ENCODE data around the gene CALU. TPM values are rescaled to one million over a fixed set of nuclear protein-coding genes. Genes with fewer than 3 reads are reported as not detected.

Gene CALU
- polyA plus RNA-seq, 3 donors: 13.8 to 44.0 (median 33.2) TPM

DNA sequence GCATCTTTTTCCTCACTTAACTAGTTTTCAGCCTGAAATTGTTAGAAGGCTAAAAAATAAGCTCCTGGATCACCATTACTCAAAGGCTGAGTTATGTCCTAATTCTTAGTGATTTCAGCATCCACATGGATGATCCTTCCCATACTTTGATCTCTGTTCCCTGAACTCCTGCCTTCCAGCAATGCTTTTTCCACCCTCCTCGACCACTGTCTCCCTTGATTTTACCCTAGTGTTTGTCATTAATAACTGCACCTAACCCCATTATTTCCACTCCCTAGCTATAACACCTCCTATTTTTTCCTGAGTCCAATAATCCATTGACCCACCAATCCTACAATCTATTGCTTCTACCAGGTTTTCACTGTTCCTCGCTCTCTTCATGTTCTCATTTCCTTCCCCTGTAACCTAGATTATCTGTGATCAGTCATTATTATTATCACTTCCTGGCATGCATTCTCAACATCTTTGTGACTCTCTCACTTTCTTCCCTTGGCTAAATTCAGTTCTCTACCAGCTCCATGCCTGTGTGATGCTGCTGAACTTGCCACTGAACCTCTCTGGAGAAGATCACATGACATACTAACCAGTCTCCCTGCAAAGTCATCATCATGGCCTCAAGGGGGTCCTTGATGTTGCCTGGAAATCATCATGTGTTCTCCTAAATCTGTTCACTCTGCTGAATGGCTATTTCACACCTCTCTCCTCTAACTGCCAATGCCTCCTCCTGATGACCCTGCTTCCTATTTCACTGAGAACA, 6.5 kb upstream of the CALU start:
- no peaks in the 10 kb centered on the region for H3K27me3 Mint-ChIP-seq (ENCODE audit: low read depth in 3 of 3)
- Histone ChIP-seq H3K27me3 (ENCODE audit: control insufficient read depth in 2 of 2, insufficient read depth in 2 of 2, low read length in 2 of 2) (no peaks in the 10 kb centered on the region), H3K27ac (ENCODE audit: low read depth in 1 of 2, low read length in 2 of 2) (no peak overlapping the region), H2AFZ (ENCODE audit: insufficient read depth, low read depth, low read length, poor library complexity, severe bottlenecking) (no peak overlapping the region), H3K36me3 (replicated peaks in 1 of 2; ENCODE audit: control insufficient read depth in 1 of 2, insufficient read depth in 2 of 2, low read length in 2 of 2) (no peaks in the 10 kb centered on the region), H3K9ac (ENCODE audit: insufficient read depth, low read length, poor library complexity, severe bottlenecking) (no peak overlapping the region), H3K4me3 (replicated peaks in 1 of 3; ENCODE audit: low read depth in 2 of 3, low read length in 3 of 3) (no peak overlapping the region), H3K79me2 (ENCODE audit: insufficient read depth, low read length) (no peaks in the 10 kb centered on the region), H3K4me1 (ENCODE audit: control insufficient read depth in 1 of 2, insufficient read depth in 2 of 2, low read length in 2 of 2) (peaks cover 17 to 18% of the 10 kb centered on the region in 2 donors), H3K9me3 (replicated peaks in 1 of 2; ENCODE audit: control insufficient read depth in 1 of 2, insufficient read depth in 1 of 2, low read length in 2 of 2) (no peaks in the 10 kb centered on the region), H4K20me1 (ENCODE audit: insufficient read depth, low read length) (no peaks in the 10 kb centered on the region), H3K4me2 (replicated peaks; ENCODE audit: extremely low read depth, low read length, poor library complexity, severe bottlenecking) (no peak overlapping the region)
- intact Hi-C loops (cut with micrococcal nuclease): no loop called here
- H3K27ac Mint-ChIP-seq: no peak overlapping the region
- TF ChIP-seq, protein P1, sequence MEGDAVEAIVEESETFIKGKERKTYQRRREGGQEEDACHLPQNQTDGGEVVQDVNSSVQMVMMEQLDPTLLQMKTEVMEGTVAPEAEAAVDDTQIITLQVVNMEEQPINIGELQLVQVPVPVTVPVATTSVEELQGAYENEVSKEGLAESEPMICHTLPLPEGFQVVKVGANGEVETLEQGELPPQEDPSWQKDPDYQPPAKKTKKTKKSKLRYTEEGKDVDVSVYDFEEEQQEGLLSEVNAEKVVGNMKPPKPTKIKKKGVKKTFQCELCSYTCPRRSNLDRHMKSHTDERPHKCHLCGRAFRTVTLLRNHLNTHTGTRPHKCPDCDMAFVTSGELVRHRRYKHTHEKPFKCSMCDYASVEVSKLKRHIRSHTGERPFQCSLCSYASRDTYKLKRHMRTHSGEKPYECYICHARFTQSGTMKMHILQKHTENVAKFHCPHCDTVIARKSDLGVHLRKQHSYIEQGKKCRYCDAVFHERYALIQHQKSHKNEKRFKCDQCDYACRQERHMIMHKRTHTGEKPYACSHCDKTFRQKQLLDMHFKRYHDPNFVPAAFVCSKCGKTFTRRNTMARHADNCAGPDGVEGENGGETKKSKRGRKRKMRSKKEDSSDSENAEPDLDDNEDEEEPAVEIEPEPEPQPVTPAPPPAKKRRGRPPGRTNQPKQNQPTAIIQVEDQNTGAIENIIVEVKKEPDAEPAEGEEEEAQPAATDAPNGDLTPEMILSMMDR (IDR thresholded peaks at IDR 0.05): no peak
- no peak for DNase-seq
- peaks cover 0 to 3% (median 0%) of the 10 kb centered on the region in 7 donors for H3K9me3 Mint-ChIP-seq
- H3K4me3 Mint-ChIP-seq: no peak overlapping the region
- no peaks in the 10 kb centered on the region for H3K36me3 Mint-ChIP-seq
- no peaks in the 10 kb centered on the region for H3K4me1 Mint-ChIP-seq
- 83% methylated on average over 2 of the region's 2 CpGs for WGBS (ENCODE audit: insufficient coverage)

DNA sequence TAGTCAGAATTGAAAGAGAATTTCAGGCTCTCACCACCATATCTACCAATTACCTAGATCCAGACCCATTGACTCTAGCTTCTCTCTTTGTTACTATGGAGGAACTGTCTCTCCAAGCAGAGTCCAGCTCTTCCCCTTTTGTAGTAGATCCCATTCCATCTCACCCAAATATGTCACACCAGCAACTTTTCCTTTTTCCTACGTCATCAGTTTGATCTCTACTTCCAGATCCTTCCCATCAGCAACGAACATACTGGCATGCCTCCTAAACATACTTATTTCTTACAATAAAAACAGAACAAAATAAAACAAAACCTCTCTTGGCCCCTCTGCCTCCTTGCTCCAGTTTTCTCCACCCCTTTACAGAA, 5.9 kb upstream of the CALU start:
- TF ChIP-seq, protein P1 (IDR thresholded peaks at IDR 0.05): no peak
- no peak for DNase-seq
- Mint-ChIP-seq H3K27ac (no peak overlapping the region), H3K4me1 (no peaks in the 10 kb centered on the region), H3K27me3 (ENCODE audit: low read depth in 3 of 3) (no peaks in the 10 kb centered on the region), H3K4me3 (no peak overlapping the region), H3K9me3 (peaks cover 0 to 3% (median 0%) of the 10 kb centered on the region in 7 donors), H3K36me3 (no peaks in the 10 kb centered on the region)
- Histone ChIP-seq H3K79me2 (ENCODE audit: insufficient read depth, low read length) (no peaks in the 10 kb centered on the region), H3K27me3 (ENCODE audit: control insufficient read depth in 2 of 2, insufficient read depth in 2 of 2, low read length in 2 of 2) (no peaks in the 10 kb centered on the region), H3K4me3 (replicated peaks in 1 of 3; ENCODE audit: low read depth in 2 of 3, low read length in 3 of 3) (no peak overlapping the region), H4K20me1 (ENCODE audit: insufficient read depth, low read length) (no peaks in the 10 kb centered on the region), H3K4me2 (replicated peaks; ENCODE audit: extremely low read depth, low read length, poor library complexity, severe bottlenecking) (no peak overlapping the region), H3K36me3 (replicated peaks in 1 of 2; ENCODE audit: control insufficient read depth in 1 of 2, insufficient read depth in 2 of 2, low read length in 2 of 2) (no peaks in the 10 kb centered on the region), H3K9me3 (replicated peaks in 1 of 2; ENCODE audit: control insufficient read depth in 1 of 2, insufficient read depth in 1 of 2, low read length in 2 of 2) (no peaks in the 10 kb centered on the region), H3K4me1 (ENCODE audit: control insufficient read depth in 1 of 2, insufficient read depth in 2 of 2, low read length in 2 of 2) (peaks cover 17 to 18% of the 10 kb centered on the region in 2 donors), H3K27ac (ENCODE audit: low read depth in 1 of 2, low read length in 2 of 2) (no peak overlapping the region), H3K9ac (ENCODE audit: insufficient read depth, low read length, poor library complexity, severe bottlenecking) (no peak overlapping the region), H2AFZ (ENCODE audit: insufficient read depth, low read depth, low read length, poor library complexity, severe bottlenecking) (no peak overlapping the region)
- intact Hi-C loops (cut with micrococcal nuclease): no loop called here
- 50% methylated on average over 2 of the region's 2 CpGs for WGBS (ENCODE audit: insufficient coverage)

Data from CD14-positive monocyte (primary cell).